Stimulated activated naive CD4-positive, alpha-beta T cell (primary cell): Measurements from ENCODE around the gene CDKN2AIP.

ENCODE experiments used
- DNase-seq, 6 experiments: peaks; one replicate each; lab custom pipeline; 2025; lab: John Stamatoyannopoulos, UW

CDKN2AIP gene

DNA sequence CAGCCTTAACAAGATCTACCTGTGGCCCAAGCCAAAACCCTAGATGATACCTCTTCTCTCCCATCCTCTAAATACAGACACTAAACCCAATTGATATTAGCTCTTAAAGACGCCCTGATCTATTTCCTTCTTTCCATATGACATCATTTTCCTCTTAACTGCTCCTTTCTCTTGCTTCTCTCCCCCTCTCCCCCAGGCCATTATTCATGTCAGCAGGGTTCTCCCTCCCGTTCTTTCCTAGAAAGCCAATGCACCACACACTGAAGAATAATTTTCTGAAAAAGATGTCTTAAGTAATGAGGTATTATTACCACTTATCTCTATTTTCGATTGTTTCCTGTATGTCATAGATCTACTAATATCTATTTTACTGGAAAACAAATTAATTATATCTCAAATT lies 50.7 kb downstream of the CDKN2AIP start:
- DNase-seq, result no peak
